Purkinje cell (primary cell): ENCODE data around the gene PCDHGA8. TPM values are rescaled to one million over a fixed set of nuclear protein-coding genes. Genes with fewer than 3 reads are reported as not detected.

Experiments
- polyA plus RNA-seq: library from polyadenylated mRNA; unstranded; fragments of >200 nt; fragmentation: Nextera tagmentation; gene quantifications from 2 replicates; pipeline ENCODE4 v1.2.1, GENCODE V29; 2014

The PCDHGA8 gene
- 0.11 and 0.13 TPM in 2 replicates for polyA plus RNA-seq

GRCh38 chr5:141392429-141393198 is at the start of gene PCDHGA8:
PCDHGA8 (plus strand) TSS chr5:141392633; CDS start chr5:141392814, 181 bp downstream.

GRCh38 chr5:141343242-141343952 is 49.0 kb upstream of the PCDHGA8 start, which contains the start of gene PCDHGA3:
PCDHGA3 (plus strand) TSS chr5:141343829; CDS start chr5:141344034, 205 bp downstream.

GRCh38 chr5:141349917-141350619 is 42.4 kb upstream of the PCDHGA8 start, which contains the start of gene PCDHGB1:
PCDHGB1 (plus strand) TSS chr5:141350099; CDS start chr5:141350261, 162 bp downstream.

GRCh38 chr5:141354900-141355469 is 37.4 kb upstream of the PCDHGA8 start, which contains the start of gene PCDHGA4:
PCDHGA4 (plus strand) TSS chr5:141355021; CDS start chr5:141355108, 87 bp downstream.

GRCh38 chr5:141359790-141360426 is 32.5 kb upstream of the PCDHGA8 start, which contains the start of gene PCDHGB2:
PCDHGB2 (plus strand) TSS chr5:141359994; CDS start chr5:141360136, 142 bp downstream.

GRCh38 chr5:141363952-141364660 is 28.3 kb upstream of the PCDHGA8 start, which contains the start of gene PCDHGA5:
PCDHGA5 (plus strand) TSS chr5:141364162; CDS start chr5:141364331, 169 bp downstream.

GRCh38 chr5:141369994-141370848 is 22.2 kb upstream of the PCDHGA8 start, which contains the start of gene PCDHGB3:
PCDHGB3 (plus strand) TSS chr5:141370242; CDS start chr5:141370395, 153 bp downstream.

GRCh38 chr5:141373673-141374317 is 18.6 kb upstream of the PCDHGA8 start, which contains the start of gene PCDHGA6:
PCDHGA6 (plus strand) TSS chr5:141373891; CDS start chr5:141374084, 193 bp downstream.

DNA sequence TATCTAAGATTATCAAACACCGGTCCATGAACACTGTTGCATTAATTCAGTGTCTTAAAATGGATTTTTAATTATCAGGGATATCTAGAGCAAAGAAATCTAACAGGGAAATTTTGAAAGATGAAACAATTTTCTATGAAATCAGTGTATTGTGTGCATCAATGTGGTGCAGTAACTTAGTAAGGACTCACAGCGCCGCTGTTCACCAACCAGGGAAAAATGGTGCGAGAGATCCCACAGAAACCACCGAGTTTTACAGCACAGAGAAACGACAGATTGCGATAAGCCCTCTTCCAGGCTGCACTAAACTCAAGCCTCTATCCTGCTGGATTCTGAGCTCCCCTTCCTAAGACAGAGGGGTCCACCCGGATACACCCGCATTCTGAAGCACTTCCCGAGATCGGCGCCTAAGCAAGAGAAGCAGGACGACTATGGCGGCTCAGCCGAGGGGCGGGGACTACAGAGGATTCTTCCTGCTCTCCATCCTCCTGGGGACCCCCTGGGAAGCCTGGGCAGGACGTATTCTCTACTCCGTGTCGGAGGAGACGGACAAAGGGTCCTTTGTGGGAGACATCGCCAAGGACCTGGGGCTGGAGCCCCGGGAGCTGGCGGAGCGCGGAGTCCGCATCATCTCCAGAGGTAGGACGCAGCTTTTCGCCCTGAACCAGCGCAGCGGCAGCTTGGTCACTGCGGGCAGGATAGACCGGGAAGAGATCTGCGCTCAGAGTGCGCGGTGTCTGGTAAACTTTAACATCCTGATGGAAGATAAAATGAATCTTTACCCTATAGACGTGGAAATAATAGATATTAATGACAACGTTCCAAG is 9.8 kb upstream of the PCDHGA8 start, which contains the start of gene PCDHGA7:
PCDHGA7 (plus strand) TSS at position 274 of the 826 bp plus-strand sequence; CDS start at position 432, 158 bp downstream.

DNA sequence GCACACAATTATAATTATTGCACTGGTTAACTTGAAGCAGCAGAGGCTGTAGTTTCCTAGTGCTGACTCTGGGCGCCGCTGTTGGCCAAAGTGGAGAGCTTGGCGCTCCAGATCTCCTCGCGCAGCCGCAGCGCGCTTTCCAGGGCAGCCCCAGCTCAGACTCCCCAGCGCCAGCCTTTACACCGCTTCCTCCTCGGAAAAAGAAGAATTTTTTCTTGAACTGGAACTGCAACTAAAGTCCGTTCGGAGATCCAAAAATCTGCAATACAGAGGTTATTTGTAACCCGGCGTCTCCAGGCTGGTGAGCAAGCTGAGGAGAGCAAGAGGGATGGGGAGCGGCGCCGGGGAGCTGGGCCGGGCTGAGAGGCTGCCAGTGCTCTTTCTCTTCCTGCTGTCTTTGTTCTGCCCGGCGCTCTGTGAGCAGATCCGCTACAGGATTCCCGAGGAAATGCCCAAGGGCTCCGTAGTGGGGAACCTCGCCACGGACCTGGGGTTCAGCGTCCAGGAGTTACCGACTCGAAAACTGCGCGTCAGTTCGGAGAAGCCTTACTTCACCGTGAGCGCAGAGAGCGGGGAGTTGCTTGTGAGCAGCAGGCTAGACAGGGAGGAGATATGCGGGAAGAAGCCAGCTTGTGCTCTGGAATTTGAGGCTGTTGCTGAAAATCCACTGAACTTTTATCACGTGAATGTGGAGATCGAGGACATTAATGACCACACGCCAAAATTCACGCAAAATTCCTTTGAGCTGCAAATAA is 4.7 kb upstream of the PCDHGA8 start, which contains the start of gene PCDHGB4:
PCDHGB4 (plus strand) TSS at position 142 of the 755 bp plus-strand sequence; CDS start at position 329, 187 bp downstream.

GRCh38 chr5:141397756-141398551 is 5.5 kb downstream of the PCDHGA8 start, which contains the start of gene PCDHGB5:
PCDHGB5 (plus strand) TSS chr5:141397947; CDS start chr5:141398128, 181 bp downstream.

GRCh38 chr5:141402553-141403243 is 10.3 kb downstream of the PCDHGA8 start, which contains the start of gene PCDHGA9:
PCDHGA9 (plus strand) TSS chr5:141402778; CDS start chr5:141402953, 175 bp downstream.

GRCh38 chr5:141407790-141408505 is 15.5 kb downstream of the PCDHGA8 start, which contains the start of gene PCDHGB6:
PCDHGB6 (plus strand) TSS chr5:141408021; CDS start chr5:141408203, 182 bp downstream.

DNA sequence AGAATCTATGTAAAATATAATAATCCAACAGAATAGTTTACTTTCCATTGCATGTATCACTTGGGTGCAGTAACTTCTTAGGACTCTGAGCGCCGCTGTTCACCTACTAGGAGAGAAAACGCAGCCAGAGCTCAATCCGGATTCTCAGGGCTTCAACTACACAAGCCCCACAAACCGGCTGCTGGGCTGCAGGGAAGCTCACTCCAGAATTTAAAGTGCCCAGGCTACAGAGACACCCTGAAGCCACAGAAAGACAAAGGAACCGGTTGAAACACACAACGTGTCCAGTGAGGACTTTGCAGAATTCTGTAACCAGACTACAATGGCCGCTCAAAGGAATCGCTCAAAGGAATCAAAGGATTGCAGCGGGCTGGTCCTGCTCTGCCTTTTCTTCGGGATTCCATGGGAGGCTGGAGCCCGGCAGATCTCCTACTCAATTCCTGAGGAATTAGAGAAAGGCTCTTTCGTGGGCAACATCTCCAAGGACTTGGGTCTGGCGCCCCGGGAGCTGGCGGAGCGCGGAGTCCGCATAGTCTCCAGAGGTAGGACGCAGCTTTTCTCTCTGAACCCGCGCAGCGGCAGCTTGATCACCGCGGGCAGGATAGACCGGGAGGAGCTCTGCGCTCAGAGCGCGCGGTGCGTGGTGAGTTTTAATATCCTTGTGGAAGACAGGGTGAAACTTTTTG is 20.6 kb downstream of the PCDHGA8 start, which contains the start of gene PCDHGA10:
PCDHGA10 (plus strand) TSS at position 134 of the 686 bp plus-strand sequence; CDS start at position 323, 189 bp downstream.

